ENCODE data around the gene SVIP. TPM values are rescaled to one million over a fixed set of nuclear protein-coding genes. Genes with fewer than 3 reads are reported as not detected.

Gene SVIP
- polyA plus RNA-seq, 1 donor from 2014 or later: 24.8 TPM

DNA sequence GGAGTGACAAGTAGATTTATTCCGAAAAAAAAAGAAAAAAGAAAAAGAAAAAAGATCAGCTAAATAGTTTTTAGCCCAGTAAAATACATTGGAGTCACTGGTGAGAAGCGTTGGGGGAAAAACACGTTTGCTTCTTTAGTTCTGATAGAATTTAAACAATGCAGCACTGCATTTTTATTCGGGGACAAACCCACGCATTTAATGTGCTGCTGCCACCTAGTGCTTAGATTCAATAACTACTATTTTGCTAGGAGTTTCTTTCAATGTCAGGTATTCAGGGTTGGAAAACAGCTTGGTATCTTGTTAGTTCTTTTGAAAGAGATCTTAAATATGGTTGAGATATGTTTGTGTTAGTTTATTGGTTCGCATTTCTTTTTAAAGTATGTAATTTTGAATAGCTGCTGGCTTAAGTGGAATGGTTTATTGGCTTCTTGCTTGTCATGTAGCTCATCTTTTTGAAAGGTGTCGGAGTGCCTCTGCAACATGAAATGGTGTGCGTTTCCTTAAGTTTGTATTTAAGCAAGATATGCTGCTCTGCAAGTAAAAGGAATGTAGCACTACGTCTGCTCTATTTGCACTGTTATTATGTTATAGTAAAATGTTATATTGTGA is 41.9 kb downstream of the SVIP start:
- TF ChIP-seq SMC3 (conservative IDR thresholded peaks at IDR 0.05; ENCODE audit: poor library complexity) (peak; percentile 95), MXI1 (conservative IDR thresholded peaks at IDR 0.05; ENCODE audit: poor library complexity, severe bottlenecking) (peak; percentile 26), EP300 (conservative IDR thresholded peaks at IDR 0.05; ENCODE audit: poor library complexity, severe bottlenecking) (no peak), EZH2 (IDR thresholded peaks at IDR 0.05; ENCODE audit: borderline replicate concordance, insufficient read depth, low read length, poor library complexity, severe bottlenecking) (no peak), RAD21 (conservative IDR thresholded peaks at IDR 0.05) (peak; percentile 96)
- TF ChIP-seq, protein P1, sequence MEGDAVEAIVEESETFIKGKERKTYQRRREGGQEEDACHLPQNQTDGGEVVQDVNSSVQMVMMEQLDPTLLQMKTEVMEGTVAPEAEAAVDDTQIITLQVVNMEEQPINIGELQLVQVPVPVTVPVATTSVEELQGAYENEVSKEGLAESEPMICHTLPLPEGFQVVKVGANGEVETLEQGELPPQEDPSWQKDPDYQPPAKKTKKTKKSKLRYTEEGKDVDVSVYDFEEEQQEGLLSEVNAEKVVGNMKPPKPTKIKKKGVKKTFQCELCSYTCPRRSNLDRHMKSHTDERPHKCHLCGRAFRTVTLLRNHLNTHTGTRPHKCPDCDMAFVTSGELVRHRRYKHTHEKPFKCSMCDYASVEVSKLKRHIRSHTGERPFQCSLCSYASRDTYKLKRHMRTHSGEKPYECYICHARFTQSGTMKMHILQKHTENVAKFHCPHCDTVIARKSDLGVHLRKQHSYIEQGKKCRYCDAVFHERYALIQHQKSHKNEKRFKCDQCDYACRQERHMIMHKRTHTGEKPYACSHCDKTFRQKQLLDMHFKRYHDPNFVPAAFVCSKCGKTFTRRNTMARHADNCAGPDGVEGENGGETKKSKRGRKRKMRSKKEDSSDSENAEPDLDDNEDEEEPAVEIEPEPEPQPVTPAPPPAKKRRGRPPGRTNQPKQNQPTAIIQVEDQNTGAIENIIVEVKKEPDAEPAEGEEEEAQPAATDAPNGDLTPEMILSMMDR (IDR thresholded peaks at IDR 0.05; ENCODE audit: poor library complexity, severe bottlenecking): peak; percentile 89
- Histone ChIP-seq H3K9ac (ENCODE audit: low read length) (no peak overlapping the region), H3K27me3 (ENCODE audit: insufficient read depth, low read depth, low read length) (no peaks in the 10 kb centered on the region), H2AFZ (ENCODE audit: low read depth, low read length) (peak overlapping the region; percentile 5), H4K20me1 (ENCODE audit: insufficient read depth) (no peaks in the 10 kb centered on the region), H3K9me2 (ENCODE audit: insufficient read depth, low read length) (no peaks in the 10 kb centered on the region), H3K4me3 (ENCODE audit: low read length) (no peak overlapping the region), H3K79me2 (replicated peaks; ENCODE audit: insufficient read depth, low read length) (no peaks in the 10 kb centered on the region), H3K4me2 (ENCODE audit: low read length) (no peak overlapping the region), H3K27ac (ENCODE audit: low read length) (no peak overlapping the region), H3K36me3 (ENCODE audit: insufficient read depth, low read length) (no peaks in the 10 kb centered on the region), H3K9me3 (ENCODE audit: low read length) (no peaks in the 10 kb centered on the region), H3F3A (ENCODE audit: insufficient read depth, low read length, poor library complexity, severe bottlenecking) (no peaks in the 10 kb centered on the region)

DNA sequence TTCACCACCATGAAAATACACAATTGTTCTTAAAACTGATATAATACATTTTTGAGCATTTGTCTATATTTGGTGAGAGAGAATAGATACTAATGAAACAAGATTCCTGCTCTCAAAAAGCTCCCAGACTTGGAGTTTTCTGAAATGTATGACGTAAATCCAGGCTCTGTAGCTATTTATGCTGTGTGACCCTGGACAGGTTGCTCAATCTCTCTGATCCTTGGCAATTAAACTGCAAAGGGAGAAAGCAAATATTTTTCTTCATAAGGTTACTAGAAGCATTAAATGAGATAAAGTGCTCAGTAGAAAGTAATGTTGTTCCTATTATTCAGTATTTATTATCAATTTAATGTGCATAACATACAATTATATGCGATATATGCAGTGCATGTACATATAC is 42.5 kb downstream of the SVIP start:
- H3K9me3 ChIP-seq (ENCODE audit: low read length): no peaks in the 10 kb centered on the region
- no peak for TF ChIP-seq TAF1 (IDR thresholded peaks at IDR 0.05; ENCODE audit: low read depth)
- no peak for TF ChIP-seq POLR2AphosphoS5 (IDR thresholded peaks at IDR 0.05)
- TF ChIP-seq MXI1 (conservative IDR thresholded peaks at IDR 0.05; ENCODE audit: poor library complexity, severe bottlenecking): no peak
- TF ChIP-seq, protein P2, sequence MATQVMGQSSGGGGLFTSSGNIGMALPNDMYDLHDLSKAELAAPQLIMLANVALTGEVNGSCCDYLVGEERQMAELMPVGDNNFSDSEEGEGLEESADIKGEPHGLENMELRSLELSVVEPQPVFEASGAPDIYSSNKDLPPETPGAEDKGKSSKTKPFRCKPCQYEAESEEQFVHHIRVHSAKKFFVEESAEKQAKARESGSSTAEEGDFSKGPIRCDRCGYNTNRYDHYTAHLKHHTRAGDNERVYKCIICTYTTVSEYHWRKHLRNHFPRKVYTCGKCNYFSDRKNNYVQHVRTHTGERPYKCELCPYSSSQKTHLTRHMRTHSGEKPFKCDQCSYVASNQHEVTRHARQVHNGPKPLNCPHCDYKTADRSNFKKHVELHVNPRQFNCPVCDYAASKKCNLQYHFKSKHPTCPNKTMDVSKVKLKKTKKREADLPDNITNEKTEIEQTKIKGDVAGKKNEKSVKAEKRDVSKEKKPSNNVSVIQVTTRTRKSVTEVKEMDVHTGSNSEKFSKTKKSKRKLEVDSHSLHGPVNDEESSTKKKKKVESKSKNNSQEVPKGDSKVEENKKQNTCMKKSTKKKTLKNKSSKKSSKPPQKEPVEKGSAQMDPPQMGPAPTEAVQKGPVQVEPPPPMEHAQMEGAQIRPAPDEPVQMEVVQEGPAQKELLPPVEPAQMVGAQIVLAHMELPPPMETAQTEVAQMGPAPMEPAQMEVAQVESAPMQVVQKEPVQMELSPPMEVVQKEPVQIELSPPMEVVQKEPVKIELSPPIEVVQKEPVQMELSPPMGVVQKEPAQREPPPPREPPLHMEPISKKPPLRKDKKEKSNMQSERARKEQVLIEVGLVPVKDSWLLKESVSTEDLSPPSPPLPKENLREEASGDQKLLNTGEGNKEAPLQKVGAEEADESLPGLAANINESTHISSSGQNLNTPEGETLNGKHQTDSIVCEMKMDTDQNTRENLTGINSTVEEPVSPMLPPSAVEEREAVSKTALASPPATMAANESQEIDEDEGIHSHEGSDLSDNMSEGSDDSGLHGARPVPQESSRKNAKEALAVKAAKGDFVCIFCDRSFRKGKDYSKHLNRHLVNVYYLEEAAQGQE (IDR thresholded peaks at IDR 0.05; ENCODE audit: borderline replicate concordance): no peak
- TF ChIP-seq SMC3 (conservative IDR thresholded peaks at IDR 0.05; ENCODE audit: poor library complexity): no peak
- no peak for TF ChIP-seq RAD21 (conservative IDR thresholded peaks at IDR 0.05)
- TF ChIP-seq, protein P1 (IDR thresholded peaks at IDR 0.05; ENCODE audit: poor library complexity, severe bottlenecking): no peak
- no peak for TF ChIP-seq EP300 (conservative IDR thresholded peaks at IDR 0.05; ENCODE audit: poor library complexity, severe bottlenecking)
- no peak for TF ChIP-seq EZH2 (IDR thresholded peaks at IDR 0.05; ENCODE audit: borderline replicate concordance, insufficient read depth, low read length, poor library complexity, severe bottlenecking)
- no peak overlapping the region for H3K27ac ChIP-seq (ENCODE audit: low read length)
- H2AFZ ChIP-seq (ENCODE audit: low read depth, low read length): no peak overlapping the region
- no peak overlapping the region for H3K9ac ChIP-seq (ENCODE audit: low read length)
- no peaks in the 10 kb centered on the region for H4K20me1 ChIP-seq (ENCODE audit: insufficient read depth)
- no peaks in the 10 kb centered on the region for H3K79me2 ChIP-seq (replicated peaks; ENCODE audit: insufficient read depth, low read length)
- H3K36me3 ChIP-seq (ENCODE audit: insufficient read depth, low read length): no peaks in the 10 kb centered on the region
- H3F3A ChIP-seq (ENCODE audit: insufficient read depth, low read length, poor library complexity, severe bottlenecking): no peaks in the 10 kb centered on the region
- no peak overlapping the region for H3K4me2 ChIP-seq (ENCODE audit: low read length)
- no peak overlapping the region for H3K4me3 ChIP-seq (ENCODE audit: low read length)
- no peaks in the 10 kb centered on the region for H3K9me2 ChIP-seq (ENCODE audit: insufficient read depth, low read length)
- no peaks in the 10 kb centered on the region for H3K27me3 ChIP-seq (ENCODE audit: insufficient read depth, low read depth, low read length)

All from neural cell (in vitro differentiated cells).